ENCODE measurements around the gene MRPS34.

Gene MRPS34

GRCh38 chr16:1773703-1774447 is 941 bp upstream of the MRPS34 start:
- DNase-seq (ENCODE audit: low read depth in 2 of 2): peak; percentile 43 to 53
- TF ChIP-seq CTCF (IDR thresholded peaks at IDR 0.05; ENCODE audit: low read depth, low read length): no peak
- H3K4me3 ChIP-seq (replicated peaks in 1 of 2; ENCODE audit: low read depth in 2 of 2, low read length in 2 of 2): peak overlapping the region; percentile 78 to 80

- DNase-seq (ENCODE audit: low read depth in 2 of 2): peak in 1 of 2 donors; percentile 44
- TF ChIP-seq CTCF (IDR thresholded peaks at IDR 0.05; ENCODE audit: low read depth, low read length): no peak
- peak within 1 kb of the TSS; percentile 78 to 80 for H3K4me3 ChIP-seq (replicated peaks in 1 of 2; ENCODE audit: low read depth in 2 of 2, low read length in 2 of 2)
These were observed 499 bp downstream of the MRPS34 start, which contains the start of gene EME2 for GRCh38 chr16:1772362-1772907. TSS of gene EME2 (plus strand) at chr16:1772810. CDS start at chr16:1773228, 418 bp downstream.

- no peak for TF ChIP-seq CTCF (IDR thresholded peaks at IDR 0.05; ENCODE audit: low read depth, low read length)
- DNase-seq (ENCODE audit: low read depth in 2 of 2): no peak
- H3K4me3 ChIP-seq (replicated peaks in 1 of 2; ENCODE audit: low read depth in 2 of 2, low read length in 2 of 2): peak overlapping the region; percentile 78 to 80
These were observed 1.0 kb downstream of the MRPS34 start for GRCh38 chr16:1771864-1772361.

- DNase-seq (ENCODE audit: low read depth in 2 of 2): peak; percentile 64 to 71
- no peak for TF ChIP-seq CTCF (IDR thresholded peaks at IDR 0.05; ENCODE audit: low read depth, low read length)
- H3K4me3 ChIP-seq (replicated peaks in 1 of 2; ENCODE audit: low read depth in 2 of 2, low read length in 2 of 2): peak within 1 kb of the TSS; percentile 78 to 80
These were observed 1.6 kb downstream of the MRPS34 start, which contains the start of gene NME3 for GRCh38 chr16:1771188-1771863. TSS of gene NME3 (minus strand) at chr16:1771543. CDS start at chr16:1771534, 9 bp downstream.

- H3K4me3 ChIP-seq (replicated peaks in 1 of 2; ENCODE audit: low read depth in 2 of 2, low read length in 2 of 2): peak overlapping the region; percentile 76 to 78
- TF ChIP-seq CTCF (IDR thresholded peaks at IDR 0.05; ENCODE audit: low read depth, low read length): no peak
- DNase-seq (ENCODE audit: low read depth in 2 of 2): peak; percentile 61 to 72
These were observed 2.4 kb downstream of the MRPS34 start for GRCh38 chr16:1770328-1771187.

Measured in cardiac fibroblast (primary cell).